ENCODE results near the gene SNAI1.
"Not testable (repeated sequence)": the region's sequence is repeated elsewhere in the genome, so short reads cannot be mapped to it uniquely, and the experiment has no call there.

Gene SNAI1

GRCh38 chr20:49987015-49987867 lies 4.5 kb downstream of the SNAI1 start:
- no peak for DNase-seq

GRCh38 chr20:49987868-49988690 lies 5.3 kb downstream of the SNAI1 start:
- DNase-seq: no peak

GRCh38 chr20:49989234-49990065 lies 6.7 kb downstream of the SNAI1 start:
- DNase-seq: no peak

GRCh38 chr20:49990271-49990720 lies 7.5 kb downstream of the SNAI1 start:
- DNase-seq: no peak

GRCh38 chr20:49993301-49993751 lies 10.5 kb downstream of the SNAI1 start:
- no peak for DNase-seq

GRCh38 chr20:49995586-49995985 lies 12.8 kb downstream of the SNAI1 start:
- no peak for DNase-seq

- DNase-seq: not testable (repeated sequence)
These were observed 15.9 kb downstream of the SNAI1 start for GRCh38 chr20:49998478-49999188.

GRCh38 chr20:49999329-49999728 lies 16.5 kb downstream of the SNAI1 start:
- no peak for DNase-seq

GRCh38 chr20:50000548-50001222 lies 17.9 kb downstream of the SNAI1 start:
- DNase-seq: not testable (repeated sequence)

GRCh38 chr20:50001784-50002311 lies 19.1 kb downstream of the SNAI1 start:
- no peak for DNase-seq

- no peak for DNase-seq
These were observed 20.5 kb downstream of the SNAI1 start for GRCh38 chr20:50003253-50003656.

GRCh38 chr20:50004229-50004628 lies 21.4 kb downstream of the SNAI1 start:
- no peak for DNase-seq

GRCh38 chr20:50005471-50005981 lies 22.7 kb downstream of the SNAI1 start:
- no peak for DNase-seq

- DNase-seq: no peak
These were observed 24.6 kb downstream of the SNAI1 start for GRCh38 chr20:50007369-50007768.

- no peak for DNase-seq
These were observed 25.2 kb downstream of the SNAI1 start for GRCh38 chr20:50008007-50008406.

- no peak for DNase-seq
These were observed 27.0 kb downstream of the SNAI1 start for GRCh38 chr20:50009521-50010454.

- not testable (repeated sequence) for DNase-seq
These were observed 28.8 kb downstream of the SNAI1 start for GRCh38 chr20:50011597-50011996.

- DNase-seq: no peak
These were observed 29.8 kb downstream of the SNAI1 start for GRCh38 chr20:50012282-50013263.

- no peak for DNase-seq
These were observed 31.2 kb downstream of the SNAI1 start for GRCh38 chr20:50013976-50014375.

Data from activated CD4-positive, CD25-positive, alpha-beta regulatory T cell treated with anti-CD3 and anti-CD28 coated beads, Interleukin-2, amount 50 U/mL, for 72 hours (primary cell).